Kidney tubule cell (primary cell): ENCODE results near the gene PITRM1.

ENCODE experiments used
- DNase-seq: peaks from one replicate; pipeline ENCODE4 v3.0.0-alpha.2; 2018; ENCODE audit warnings: low spot score

The PITRM1 gene

GRCh38 chr10:3139216-3139910, 33.2 kb downstream of the PITRM1 start:
- no peak for DNase-seq

- no peak for DNase-seq
Observed at GRCh38 chr10:3137958-3138726, 34.4 kb downstream of the PITRM1 start.

- no peak for DNase-seq
Observed at GRCh38 chr10:3136763-3137611, 35.6 kb downstream of the PITRM1 start.

GRCh38 chr10:3136336-3136735, 36.2 kb downstream of the PITRM1 start:
- no peak for DNase-seq

- DNase-seq = no peak
Observed at GRCh38 chr10:3135006-3135405, 37.6 kb downstream of the PITRM1 start.

GRCh38 chr10:3133948-3134347, 38.6 kb downstream of the PITRM1 start:
- no peak for DNase-seq

GRCh38 chr10:3132036-3133025, 40.3 kb downstream of the PITRM1 start:
- peak; percentile 32 for DNase-seq

- DNase-seq = peak; percentile 46
Observed at GRCh38 chr10:3131098-3131497, 41.5 kb downstream of the PITRM1 start.

GRCh38 chr10:3129581-3130340, 42.8 kb downstream of the PITRM1 start:
- no peak for DNase-seq

- DNase-seq = no peak
Observed at GRCh38 chr10:3128379-3129130, 44.0 kb downstream of the PITRM1 start.

- DNase-seq = no peak
Observed at GRCh38 chr10:3127921-3128320, 44.7 kb downstream of the PITRM1 start.

- DNase-seq = peak; percentile 36
Observed at GRCh38 chr10:3126741-3127346, 45.7 kb downstream of the PITRM1 start.

GRCh38 chr10:3126249-3126648, 46.3 kb downstream of the PITRM1 start:
- DNase-seq = no peak

- no peak for DNase-seq
Observed at GRCh38 chr10:3125527-3126170, 46.9 kb downstream of the PITRM1 start.

GRCh38 chr10:3124412-3125175, 48.0 kb downstream of the PITRM1 start:
- no peak for DNase-seq

- no peak for DNase-seq
Observed at GRCh38 chr10:3123571-3124411, 48.8 kb downstream of the PITRM1 start.

- DNase-seq = no peak
Observed at GRCh38 chr10:3122486-3123205, 49.9 kb downstream of the PITRM1 start.
